ENCODE data around the gene MTX2.
"Not testable (repeated sequence)": the region's sequence is repeated elsewhere in the genome, so short reads cannot be mapped to it uniquely, and the experiment has no call there.

MTX2 gene

DNA sequence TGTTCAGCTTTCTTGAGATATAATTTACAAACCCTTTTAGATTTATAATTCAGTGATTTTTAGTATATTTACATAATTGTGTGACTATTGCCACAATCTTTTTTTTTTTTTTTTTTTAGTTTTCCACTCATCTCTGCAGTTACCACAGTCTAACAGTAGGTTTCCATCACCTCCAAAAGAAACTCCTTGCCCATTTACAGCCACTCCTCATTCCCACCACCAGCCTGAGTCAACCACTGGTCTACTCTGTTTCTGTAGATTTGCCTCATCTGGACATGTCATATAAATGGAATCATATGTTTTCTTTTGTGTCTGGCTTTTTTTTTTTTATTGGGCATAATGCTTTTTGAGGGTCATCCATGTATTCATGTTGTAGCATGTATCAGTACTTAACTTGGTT lies 16.1 kb downstream of the MTX2 start:
- DNase-seq (ENCODE audit: low read depth in 2 of 2), result no peak

DNA sequence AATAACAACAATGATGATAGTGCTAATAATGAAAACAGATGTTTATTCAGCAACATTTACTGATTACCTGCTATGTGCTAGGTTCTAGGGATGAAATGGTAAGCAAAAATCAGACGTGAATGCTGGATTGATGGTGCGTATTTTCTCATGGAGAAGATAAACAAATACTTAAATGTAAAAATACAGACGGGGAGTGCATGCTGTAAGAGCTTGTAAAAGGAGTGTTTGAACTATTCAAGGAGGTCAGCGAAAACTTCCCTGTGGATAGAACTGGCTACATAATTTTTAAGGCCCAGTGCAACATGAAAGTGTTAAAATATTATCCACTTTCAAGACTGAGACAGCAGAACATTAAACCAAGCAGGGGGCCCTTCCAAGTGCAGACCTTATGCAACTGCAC lies 22.1 kb downstream of the MTX2 start:
- no peak for DNase-seq (ENCODE audit: low read depth in 2 of 2)

DNA sequence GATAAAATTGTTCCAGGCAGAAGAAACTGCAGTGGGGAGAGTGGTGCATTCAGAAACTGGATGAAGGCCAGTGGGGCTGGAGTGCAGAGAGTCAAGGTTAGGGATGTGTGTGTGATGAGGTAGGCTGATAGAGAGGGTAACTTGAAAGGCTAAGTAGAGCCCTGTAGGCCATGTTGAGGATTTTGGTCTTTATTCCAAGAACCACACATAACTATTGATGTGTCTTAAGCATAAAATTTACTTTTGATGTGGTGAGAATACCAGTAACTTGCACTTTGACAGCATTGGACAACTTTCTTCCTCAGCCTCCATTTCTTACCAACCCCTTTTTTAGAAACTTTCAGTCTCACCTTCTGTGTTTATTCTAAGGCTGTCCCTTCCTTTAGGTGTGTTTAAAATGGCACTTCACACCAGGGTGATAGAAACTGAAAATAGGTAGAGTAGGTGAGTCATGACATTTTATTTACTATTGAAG lies 22.6 kb downstream of the MTX2 start:
- DNase-seq (ENCODE audit: low read depth in 2 of 2), result no peak

DNA sequence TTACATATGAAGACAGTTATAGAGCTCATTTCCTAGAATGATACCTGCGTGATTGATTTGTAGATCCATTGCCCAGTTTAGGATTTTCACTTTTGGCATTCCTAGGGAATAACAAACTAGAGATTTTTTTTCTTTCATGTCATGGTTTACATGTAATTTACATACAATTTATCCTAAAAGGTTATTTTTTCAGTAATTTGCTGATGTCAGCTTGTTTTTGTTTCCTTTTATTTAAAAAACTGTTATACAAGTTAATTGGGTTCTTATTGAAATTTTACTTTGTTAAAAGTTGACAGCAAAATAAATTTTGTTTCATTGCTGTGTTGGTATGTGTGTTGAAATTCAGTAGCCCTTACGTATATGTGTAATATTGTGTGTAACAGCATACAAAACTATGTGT lies 23.4 kb downstream of the MTX2 start:
- no peak for DNase-seq (ENCODE audit: low read depth in 2 of 2)

DNA sequence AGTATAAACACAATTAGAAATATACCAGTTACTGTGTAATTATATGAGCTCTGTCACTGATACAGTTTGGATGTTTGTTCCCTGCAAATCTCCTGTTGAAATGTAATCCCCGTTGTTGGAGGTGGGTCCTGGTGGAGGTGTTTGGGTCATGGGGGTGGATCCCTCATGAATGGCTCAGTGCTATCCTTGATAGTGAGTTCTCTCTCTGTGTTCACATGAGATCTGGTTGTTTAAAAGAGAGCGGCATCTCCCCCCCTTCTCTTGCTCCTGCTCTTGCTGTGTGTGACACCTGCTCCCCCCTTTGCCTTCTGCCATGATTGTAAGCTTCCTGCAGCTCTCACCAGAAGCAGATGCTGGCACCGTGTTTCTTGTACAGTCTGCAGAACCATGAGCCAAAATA lies 24.1 kb downstream of the MTX2 start:
- no peak for DNase-seq (ENCODE audit: low read depth in 2 of 2)

DNA sequence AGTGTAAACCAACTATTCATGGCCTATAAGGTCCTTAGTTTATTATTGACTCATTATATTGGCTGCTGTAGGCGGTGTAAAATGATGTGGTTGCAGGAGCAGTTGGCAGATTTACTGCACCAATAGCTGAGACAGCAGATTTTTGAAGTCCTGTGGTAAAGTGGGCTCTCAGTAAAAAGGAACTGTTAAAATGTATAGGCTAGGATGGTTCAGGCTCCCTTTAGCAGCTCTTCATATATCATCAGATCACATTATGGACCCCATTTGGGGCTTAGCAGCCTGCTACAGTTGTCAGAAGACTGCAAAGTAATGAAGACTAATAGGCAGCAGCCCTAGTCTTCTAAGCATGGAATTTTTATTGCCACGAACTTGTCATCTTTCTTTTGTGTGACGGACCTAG lies 27.8 kb downstream of the MTX2 start:
- no peak for DNase-seq (ENCODE audit: low read depth in 2 of 2)

DNA sequence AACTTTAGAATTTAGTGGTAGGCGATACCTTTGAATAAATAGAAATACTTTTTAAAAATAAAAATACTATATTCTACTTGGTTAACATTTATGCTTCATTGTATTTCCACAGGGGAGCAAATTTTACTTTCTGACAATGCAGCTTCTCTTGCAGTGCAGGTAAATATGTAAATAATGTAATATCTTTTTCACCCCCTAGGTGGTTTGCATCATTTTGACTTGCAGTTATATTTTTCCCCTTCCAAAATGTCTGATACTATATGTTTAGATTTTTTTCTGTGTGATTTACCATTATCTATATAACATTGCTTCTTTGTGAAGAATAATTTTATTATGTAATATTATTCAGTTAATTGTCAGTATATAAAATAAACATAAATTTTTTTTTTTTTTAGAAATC lies 28.5 kb downstream of the MTX2 start:
- DNase-seq (ENCODE audit: low read depth in 2 of 2), result no peak

DNA sequence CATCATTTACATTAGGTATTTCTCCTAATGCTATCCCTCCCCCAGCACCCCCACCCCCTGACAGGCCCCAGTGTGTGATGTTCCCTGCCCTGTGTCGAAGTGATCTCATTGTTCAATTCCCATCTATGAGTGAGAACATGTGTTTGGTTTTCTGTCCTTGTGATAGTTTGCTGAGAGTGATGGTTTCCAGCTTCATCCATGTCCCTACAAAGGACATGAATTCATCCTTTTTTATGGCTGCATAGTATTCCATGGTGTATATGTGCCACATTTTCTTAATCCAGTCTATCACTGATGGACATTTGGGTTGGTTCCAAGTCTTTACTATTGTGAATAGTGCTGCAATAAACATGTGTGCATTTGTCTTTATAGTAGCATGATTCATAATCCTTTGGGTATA lies 36.8 kb downstream of the MTX2 start:
- DNase-seq (ENCODE audit: low read depth in 2 of 2), result not testable (repeated sequence)

DNA sequence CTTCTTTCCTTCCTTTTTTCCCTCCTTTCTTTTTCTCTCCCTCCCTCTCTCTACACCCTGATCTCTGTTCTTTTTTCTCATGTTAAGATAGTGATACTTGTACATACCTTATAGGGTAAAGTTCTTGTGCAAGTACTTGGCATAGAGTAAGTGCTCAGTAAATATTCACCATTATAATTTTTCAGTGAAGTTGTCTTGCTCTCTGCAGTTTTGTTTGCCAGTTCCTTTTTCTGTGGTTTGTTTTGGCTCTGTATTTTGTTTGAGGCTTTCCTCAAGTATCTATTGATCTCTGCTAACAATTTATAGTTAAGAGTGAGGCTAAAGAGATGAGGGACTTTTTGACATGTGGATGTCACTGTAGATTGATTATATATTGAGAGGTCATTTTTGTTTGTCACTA lies 48.0 kb downstream of the MTX2 start:
- no peak for DNase-seq (ENCODE audit: low read depth in 2 of 2)

DNA sequence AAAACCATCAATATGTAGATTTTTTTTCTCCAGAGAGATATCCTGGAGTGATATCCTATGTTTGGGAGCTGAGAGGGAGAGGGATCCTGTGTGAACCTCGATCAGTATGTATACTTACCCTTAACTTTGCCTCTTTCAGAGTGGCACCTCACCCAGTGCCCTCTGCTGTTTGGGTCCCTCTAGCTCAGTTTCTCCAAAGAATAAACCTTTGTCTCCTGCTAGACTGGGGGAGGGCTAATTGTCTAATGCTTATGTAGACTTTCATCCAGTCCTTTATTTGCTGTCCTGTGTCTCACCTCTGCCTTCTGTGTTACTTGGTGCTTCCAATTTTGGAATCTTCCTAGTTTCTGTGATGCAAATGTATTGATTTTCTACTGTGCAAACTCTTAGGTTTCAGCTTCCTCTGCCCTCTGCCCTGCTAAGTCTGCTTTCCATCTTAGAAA lies 48.4 kb downstream of the MTX2 start:
- no peak for DNase-seq (ENCODE audit: low read depth in 2 of 2)

DNA sequence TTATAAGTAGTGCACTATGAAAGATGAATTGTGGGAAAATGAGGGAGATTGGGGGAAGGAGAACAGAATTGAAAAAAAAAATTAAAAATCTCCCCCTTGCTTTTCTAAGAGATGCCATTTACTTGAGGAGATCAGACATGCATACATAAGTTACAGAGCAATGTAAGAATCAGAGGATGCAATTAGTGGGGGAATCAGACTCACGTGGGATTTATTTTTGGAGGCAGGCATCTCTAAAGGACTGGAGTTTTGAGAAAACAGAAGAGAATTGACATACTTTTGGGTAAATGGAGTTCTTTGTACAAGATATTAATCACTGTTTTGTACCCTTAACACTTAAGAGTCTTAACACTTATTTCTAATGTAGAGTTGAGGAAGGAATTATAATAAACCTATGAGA lies 52.7 kb downstream of the MTX2 start:
- DNase-seq (ENCODE audit: low read depth in 2 of 2), result no peak

DNA sequence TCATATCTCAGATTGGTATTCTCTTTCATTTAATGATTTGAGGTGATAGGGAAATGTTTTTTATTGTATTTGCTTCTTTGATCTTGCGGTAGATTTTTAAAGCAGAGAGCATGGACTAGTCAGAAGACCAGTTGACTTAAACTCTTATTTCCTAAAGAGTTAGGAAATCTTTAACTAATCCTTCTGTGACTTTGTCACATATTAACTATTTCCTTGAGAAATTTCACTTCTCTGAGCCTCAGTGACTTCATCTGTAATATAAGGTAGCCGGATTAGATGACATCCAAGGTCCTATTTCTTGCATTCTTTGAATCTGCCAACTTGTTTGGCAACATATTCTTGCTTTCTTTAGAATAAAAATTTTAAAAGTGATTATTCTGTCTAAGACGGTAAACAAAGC lies 55.6 kb downstream of the MTX2 start:
- DNase-seq (ENCODE audit: low read depth in 2 of 2), result no peak

DNA sequence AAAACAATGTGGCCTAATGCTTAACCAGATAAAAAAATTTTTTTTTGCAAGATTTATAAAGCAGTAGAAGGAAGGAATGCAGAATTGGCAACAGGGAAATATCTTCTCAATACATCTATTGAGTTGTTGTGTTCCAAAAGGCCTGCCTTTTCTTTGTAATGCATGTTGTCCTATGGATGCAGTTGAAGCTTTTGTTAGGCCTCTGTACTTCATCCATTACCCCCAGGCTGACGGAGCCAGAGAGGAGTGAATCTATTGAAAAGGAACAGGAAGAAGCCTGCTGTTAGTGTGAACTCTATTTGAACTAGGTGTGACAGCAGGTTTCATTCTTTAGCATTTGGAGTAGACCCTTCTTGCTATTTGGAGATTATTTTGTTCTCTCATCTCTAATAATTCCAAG lies 56.5 kb downstream of the MTX2 start:
- DNase-seq (ENCODE audit: low read depth in 2 of 2), result no peak

DNA sequence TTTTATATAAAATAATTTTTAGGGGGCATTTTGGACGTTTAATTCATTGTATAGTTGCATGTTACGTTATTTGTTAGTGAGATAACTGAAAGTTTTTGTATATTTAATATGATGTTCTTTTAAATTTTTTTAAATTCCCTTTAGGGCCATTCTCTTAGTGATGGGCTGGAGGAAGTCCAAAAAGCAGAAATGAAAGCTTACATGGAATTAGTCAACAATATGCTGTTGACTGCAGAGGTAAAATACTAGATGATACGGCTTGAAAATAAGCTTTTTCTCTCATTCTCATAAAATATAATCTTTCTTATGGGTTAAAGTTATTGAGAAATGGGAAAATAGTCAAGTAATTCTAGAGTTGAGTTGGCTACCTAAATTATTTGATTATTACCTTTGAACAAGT lies 58.9 kb downstream of the MTX2 start:
- DNase-seq (ENCODE audit: low read depth in 2 of 2), result no peak

DNA sequence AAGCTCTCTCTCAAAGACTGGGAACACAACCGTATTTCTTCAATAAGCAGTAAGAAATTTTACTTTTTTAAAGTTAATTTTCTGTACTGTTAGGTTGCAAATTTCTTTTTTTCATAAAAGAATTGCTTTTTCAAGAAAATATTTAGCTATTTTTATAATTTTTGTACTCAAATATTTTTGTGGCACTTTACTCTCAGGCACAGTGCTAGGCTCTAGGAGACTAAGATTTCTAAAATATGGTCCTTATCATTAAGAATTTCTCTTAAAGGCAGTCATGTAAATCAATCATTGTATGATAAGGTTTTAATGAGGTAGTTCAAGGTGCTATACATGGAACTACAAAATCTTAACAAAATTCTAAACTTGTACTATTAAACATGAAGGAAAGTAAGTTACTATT lies 61.4 kb downstream of the MTX2 start:
- DNase-seq (ENCODE audit: low read depth in 2 of 2), result no peak

DNA sequence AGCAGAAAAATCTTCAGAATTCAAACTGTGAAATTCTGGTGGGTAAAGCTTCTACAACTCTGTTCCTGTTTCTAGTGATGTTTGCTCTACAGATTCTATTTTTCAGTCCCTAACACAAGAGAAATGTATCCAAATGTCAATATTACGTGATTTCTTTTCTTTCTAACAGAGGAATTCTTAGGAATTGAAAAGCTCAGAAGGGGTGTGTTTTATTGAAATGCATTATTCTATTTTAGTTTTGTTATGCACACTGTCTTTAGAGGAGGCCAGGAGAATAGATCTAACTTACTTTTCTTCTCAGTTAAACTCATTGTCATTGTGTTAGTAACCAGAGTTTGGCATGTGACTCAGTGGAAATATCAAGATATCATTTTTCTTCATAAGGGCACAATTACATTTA lies 62.4 kb downstream of the MTX2 start:
- DNase-seq (ENCODE audit: low read depth in 2 of 2), result no peak

DNA sequence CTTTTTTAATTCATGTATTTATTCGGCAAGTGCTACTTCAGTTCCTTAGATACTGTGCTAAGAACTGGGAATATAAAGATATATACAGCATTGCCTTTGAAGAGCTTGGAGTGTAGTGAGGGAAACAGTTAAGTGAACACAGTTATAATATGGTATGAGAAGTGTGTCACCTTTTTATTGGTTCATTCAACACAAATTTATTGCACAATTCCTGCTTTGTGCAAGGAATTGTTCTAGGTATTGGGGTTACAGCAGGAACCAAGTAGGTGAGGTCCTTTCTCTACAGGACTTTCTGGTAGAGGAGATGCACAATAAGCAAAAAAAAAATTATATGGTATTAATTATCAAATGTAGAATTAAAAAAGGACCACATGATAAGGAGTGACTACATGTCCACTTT lies 65.5 kb downstream of the MTX2 start:
- no peak for DNase-seq (ENCODE audit: low read depth in 2 of 2)

DNA sequence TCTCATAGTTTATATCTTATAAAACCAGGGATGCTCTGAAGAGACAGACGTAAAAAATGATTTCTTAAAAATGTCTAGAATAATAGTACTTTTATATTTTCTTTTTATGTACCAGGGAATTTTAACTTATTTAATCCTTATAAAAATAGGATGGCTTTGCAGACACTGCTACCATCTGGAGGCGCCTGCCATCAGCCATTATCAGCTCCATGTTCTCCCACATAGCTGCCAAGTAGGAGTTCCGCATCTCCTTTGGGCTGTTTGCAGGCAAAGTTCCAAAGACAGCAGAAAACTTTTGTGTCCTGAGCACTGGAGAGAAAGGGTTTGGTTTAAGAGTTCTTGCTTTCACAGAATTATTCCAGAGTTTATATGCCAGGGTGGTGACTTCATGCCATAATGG lies 69.2 kb downstream of the MTX2 start:
- no peak for DNase-seq (ENCODE audit: low read depth in 2 of 2)

DNA sequence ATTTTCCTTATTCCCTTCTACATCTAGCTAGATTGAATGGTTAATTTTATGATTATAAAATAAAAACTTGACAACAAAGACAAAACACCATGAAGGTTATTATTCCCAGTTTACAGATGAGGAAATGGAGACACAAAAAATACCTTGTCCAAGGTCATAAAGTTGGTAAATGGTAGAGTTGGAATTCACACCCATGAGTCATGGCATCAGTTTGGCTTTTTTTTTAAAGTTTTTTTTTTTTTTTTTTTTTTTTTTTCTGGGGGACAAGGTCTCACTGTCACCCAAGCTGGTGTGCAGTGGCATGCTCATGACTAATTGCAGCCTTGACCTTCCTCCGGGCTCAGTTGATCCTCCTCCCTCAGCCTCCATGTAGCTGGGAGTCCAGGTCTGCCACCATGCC lies 70.0 kb downstream of the MTX2 start:
- no peak for DNase-seq (ENCODE audit: low read depth in 2 of 2)

DNA sequence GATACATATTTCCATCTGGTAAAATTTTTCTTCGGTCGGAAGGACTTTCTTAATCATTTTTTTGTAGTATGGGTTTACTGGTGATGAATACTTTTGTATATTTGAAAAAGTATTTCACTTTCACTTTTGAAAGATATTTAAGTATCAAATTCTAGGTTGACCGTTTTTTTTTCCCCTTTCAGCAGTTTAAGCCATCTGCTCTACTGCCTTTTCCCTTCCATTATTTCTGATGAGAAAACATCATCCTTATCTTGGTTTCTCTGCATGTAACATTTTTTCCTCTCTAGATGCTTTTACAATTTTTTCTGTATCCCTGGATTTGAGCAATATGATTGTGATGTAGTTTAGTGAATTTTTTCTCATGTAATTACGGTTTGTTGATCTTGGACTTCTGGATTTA lies 87.0 kb downstream of the MTX2 start:
- DNase-seq (ENCODE audit: low read depth in 2 of 2), result no peak

DNA sequence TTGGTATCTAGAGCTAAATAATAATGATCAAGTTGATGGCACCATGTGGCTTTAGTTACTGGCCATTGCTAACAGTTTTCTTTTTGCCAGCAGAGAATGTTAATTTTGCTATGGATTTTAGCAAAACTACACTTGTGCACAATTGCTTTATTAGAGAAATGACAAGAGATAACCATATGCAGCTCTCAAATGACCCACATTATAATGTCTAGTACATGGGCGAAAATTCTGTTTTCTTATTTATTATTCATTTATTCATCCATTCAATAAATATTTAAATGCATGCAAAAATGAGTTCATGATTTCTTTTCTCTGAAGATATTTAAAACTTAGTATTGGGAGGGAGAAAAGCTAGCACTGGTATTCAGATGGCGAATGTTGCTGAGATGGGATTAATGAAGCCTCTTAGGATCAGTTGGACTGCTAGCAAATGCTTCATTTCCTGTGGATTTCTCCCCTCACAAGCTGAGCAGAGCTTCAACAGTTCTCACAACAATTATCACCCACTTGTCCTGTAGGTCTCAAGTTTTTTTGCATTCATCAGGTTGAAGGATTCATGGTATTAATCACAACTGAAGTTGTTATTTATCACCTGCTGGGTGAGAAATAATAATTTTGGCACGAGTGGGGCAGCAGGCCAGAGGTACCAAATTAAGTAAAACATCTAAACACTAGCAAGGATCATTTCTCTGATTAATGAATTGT lies 95.2 kb downstream of the MTX2 start:
- no peak for DNase-seq (ENCODE audit: low read depth in 2 of 2)

DNA sequence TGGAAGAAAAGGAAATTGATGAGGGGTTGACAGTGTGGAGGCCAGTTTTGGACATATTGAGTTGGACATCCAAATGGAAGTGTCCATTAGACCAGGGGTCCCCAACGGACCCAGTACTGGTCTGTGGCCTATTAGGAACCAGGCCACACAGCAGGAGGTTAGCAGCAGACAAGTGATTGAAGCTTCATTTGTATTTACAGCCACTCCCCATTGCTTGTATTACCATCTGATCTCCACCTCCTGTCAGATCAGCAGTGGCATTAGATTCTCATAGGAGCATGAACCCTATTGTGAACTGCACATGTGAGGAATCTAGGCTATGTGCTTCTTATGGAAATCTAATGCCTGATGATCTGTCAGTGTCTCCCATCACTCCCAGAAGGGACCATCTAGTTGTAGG lies 99.1 kb downstream of the MTX2 start:
- DNase-seq (ENCODE audit: low read depth in 2 of 2), result no peak

DNA sequence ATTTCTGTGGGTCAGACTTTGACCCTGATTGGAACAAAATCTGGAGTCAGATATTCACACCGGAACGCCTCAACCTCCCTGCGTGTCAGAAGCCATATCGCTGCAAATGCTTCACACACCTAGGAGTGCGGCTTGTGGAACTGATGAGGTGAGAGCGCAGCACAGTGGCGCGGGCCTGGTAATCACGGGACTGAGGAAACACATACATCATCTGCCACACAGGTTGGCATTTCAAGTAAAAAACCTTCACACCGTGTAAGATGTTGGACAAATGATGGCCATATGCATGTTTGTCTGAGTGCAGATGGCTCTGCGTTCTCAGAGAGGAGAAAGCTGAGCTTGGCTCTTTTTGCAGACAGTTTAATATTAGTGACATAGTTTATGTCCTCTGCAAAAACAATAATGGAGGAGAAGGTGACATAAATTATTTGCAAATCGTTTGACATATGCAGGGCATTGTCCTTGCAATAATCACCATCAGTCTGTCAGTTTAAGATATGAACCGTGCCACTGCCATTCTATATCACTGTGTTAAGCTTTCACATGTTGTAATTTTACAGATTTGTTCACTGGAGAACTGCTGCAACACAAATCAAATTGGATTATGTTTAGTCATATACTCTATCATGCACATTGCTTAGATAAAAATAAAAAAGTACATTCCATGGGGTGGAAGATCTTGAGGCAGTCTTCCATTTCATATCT lies 101.4 kb downstream of the MTX2 start:
- DNase-seq (ENCODE audit: low read depth in 2 of 2), result no peak

DNA sequence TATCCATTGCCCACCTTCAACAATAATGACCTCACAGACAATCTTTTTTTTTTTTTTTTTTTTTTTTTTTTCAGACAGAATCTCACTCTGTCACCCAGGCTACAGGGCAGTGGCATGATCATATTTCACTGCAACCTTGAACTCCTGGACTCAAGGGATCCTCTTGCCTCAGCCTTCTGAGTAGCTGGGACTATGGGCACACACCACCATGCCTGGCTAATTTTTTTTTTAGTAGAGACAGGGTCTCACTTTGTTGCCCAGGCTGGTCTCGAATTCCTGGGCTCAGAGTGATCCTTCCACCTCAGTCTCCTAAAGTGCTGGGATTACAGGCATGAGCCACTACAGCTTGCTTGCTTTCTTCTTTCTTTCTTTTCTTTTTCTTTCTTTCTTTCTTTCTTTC lies 103.9 kb downstream of the MTX2 start:
- DNase-seq (ENCODE audit: low read depth in 2 of 2), result not testable (repeated sequence)

Data from stimulated activated CD4-positive, alpha-beta T cell treated with anti-CD3 and anti-CD28 coated beads, Interleukin-12 subunit alpha, Interleukin-12 subunit beta, amount 100 ng/mL, for 24 hours (primary cell).